Measurements from ENCODE around the gene OR2A25. TPM values are rescaled to one million over a fixed set of nuclear protein-coding genes. Genes with fewer than 3 reads are reported as not detected.

OR2A25 gene
- total RNA-seq, 1 donor from 2014 or later: not detected

DNA sequence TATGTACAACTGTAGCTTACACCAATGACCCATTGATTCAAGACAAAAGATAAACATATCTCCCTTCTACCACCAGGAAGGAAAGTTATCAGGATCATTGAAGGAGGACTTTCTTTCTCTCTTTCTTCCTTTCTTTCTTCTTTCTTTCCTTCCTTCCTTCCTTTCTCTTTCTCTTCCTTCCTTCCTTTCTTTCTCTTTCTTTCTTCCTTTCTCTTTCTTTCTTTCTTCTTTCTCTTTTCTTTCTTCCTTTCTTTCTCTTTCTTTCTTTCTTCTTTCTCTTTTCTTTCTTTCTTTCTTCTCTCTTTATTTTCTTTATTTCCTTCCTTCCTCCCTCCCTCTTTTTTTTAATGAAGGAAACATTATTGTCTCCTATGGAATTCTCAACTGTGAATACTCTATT, 29.2 kb downstream of the OR2A25 start:
- H3K4me3 ChIP-seq (ENCODE audit: low read depth, low read length): no peak overlapping the region
- TF ChIP-seq, protein P1, sequence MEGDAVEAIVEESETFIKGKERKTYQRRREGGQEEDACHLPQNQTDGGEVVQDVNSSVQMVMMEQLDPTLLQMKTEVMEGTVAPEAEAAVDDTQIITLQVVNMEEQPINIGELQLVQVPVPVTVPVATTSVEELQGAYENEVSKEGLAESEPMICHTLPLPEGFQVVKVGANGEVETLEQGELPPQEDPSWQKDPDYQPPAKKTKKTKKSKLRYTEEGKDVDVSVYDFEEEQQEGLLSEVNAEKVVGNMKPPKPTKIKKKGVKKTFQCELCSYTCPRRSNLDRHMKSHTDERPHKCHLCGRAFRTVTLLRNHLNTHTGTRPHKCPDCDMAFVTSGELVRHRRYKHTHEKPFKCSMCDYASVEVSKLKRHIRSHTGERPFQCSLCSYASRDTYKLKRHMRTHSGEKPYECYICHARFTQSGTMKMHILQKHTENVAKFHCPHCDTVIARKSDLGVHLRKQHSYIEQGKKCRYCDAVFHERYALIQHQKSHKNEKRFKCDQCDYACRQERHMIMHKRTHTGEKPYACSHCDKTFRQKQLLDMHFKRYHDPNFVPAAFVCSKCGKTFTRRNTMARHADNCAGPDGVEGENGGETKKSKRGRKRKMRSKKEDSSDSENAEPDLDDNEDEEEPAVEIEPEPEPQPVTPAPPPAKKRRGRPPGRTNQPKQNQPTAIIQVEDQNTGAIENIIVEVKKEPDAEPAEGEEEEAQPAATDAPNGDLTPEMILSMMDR (conservative IDR thresholded peaks at IDR 0.05; ENCODE audit: low read depth, low read length): no peak
- no peak for DNase-seq (ENCODE audit: low read depth)

GRCh38 chr7:144100607-144101006, 31.0 kb downstream of the OR2A25 start:
- no peak overlapping the region for H3K4me3 ChIP-seq (ENCODE audit: low read depth, low read length)
- DNase-seq (ENCODE audit: low read depth): no peak
- TF ChIP-seq, protein P1 (conservative IDR thresholded peaks at IDR 0.05; ENCODE audit: low read depth, low read length): no peak

- TF ChIP-seq, protein P1 (conservative IDR thresholded peaks at IDR 0.05; ENCODE audit: low read depth, low read length): no peak
- no peak overlapping the region for H3K4me3 ChIP-seq (ENCODE audit: low read depth, low read length)
- no peak for DNase-seq (ENCODE audit: low read depth)
Observed at GRCh38 chr7:144102041-144102440, 32.4 kb downstream of the OR2A25 start.

GRCh38 chr7:144105211-144105610, 35.6 kb downstream of the OR2A25 start:
- DNase-seq (ENCODE audit: low read depth): no peak
- no peak overlapping the region for H3K4me3 ChIP-seq (ENCODE audit: low read depth, low read length)
- TF ChIP-seq, protein P1 (conservative IDR thresholded peaks at IDR 0.05; ENCODE audit: low read depth, low read length): no peak

DNA sequence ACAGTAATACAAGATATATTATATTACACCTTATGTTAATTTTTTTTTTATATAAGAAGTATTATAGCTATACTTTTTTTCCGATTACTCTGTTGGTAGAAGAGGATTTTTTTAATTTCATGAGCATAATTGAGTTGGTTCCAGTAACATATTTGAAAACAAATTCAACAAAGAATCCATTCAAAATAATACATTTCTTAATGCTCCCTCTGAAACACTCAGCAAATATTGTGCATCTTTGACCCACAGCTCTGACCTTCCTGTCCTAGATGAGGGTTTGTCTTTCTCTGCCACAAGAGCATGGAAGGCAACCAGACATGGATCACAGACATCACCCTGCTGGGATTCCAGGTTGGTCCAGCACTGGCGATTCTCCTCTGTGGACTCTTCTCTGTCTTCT, 39.7 kb downstream of the OR2A25 start, which contains the start of gene OR2A2:
OR2A2 (plus strand) TSS at position 301 of the 400 bp plus-strand sequence; CDS start at position 301, 0 bp downstream.
- TF ChIP-seq, protein P1 (conservative IDR thresholded peaks at IDR 0.05; ENCODE audit: low read depth, low read length): no peak
- no peak for DNase-seq (ENCODE audit: low read depth)
- no peak within 1 kb of the TSS for H3K4me3 ChIP-seq (ENCODE audit: low read depth, low read length)

- no peak overlapping the region for H3K4me3 ChIP-seq (ENCODE audit: low read depth, low read length)
- TF ChIP-seq, protein P1 (conservative IDR thresholded peaks at IDR 0.05; ENCODE audit: low read depth, low read length): no peak
- no peak for DNase-seq (ENCODE audit: low read depth)
Observed at GRCh38 chr7:144110272-144110671, 40.7 kb downstream of the OR2A25 start.

GRCh38 chr7:144113651-144114050, 44.0 kb downstream of the OR2A25 start:
- TF ChIP-seq, protein P1 (conservative IDR thresholded peaks at IDR 0.05; ENCODE audit: low read depth, low read length): no peak
- no peak overlapping the region for H3K4me3 ChIP-seq (ENCODE audit: low read depth, low read length)
- DNase-seq (ENCODE audit: low read depth): no peak
